Upper lobe of left lung (tissue), 6 donors: ENCODE data around the gene COMTD1. TPM values are rescaled to one million over a fixed set of nuclear protein-coding genes. Genes with fewer than 3 reads are reported as not detected.
"Not testable (repeated sequence)": the region's sequence is repeated elsewhere in the genome, so short reads cannot be mapped to it uniquely, and the experiment has no call there.

Experiments used
- ATAC-seq, 2 donors: fragments of 200-7000 bp; cut with Tn5 transposase; one replicate each; pipeline ENCODE4 v1.9.1; 2022; ENCODE audit warnings: mild to moderate bottlenecking in 2 of 2, moderate library complexity in 2 of 2; ENCODE audit not compliant: low FRiP score in 2 of 2
- DNase-seq, 2 donors: peaks; one replicate each; pipeline ENCODE4 v3.0.0-alpha.2; 2019 to 2020
- H3K27ac ChIP-seq, 4 donors: fragments of 200-600 bp; sonication (generic); one replicate each; pipeline ENCODE4 v1.5.1; 2016 to 2019
- H3K27me3 ChIP-seq, 4 donors: fragments of 200-600 bp; sonication (generic); one replicate each; pipeline ENCODE4 v1.5.1; 2017 to 2019
- H3K36me3 ChIP-seq, 4 donors: fragments of 200-600 bp; sonication (generic); one replicate each; pipeline ENCODE4 v1.5.1; 2016 to 2019
- H3K4me1 ChIP-seq, 4 donors: fragments of 200-600 bp; sonication (generic); one replicate each; pipeline ENCODE4 v1.5.1; 2018 to 2019
- H3K4me3 ChIP-seq, 4 donors: fragments of 200-600 bp; sonication (generic); one replicate each; pipeline ENCODE4 v1.5.1; 2017 to 2019; ENCODE audit warnings: mild to moderate bottlenecking in 2 of 4, moderate library complexity in 1 of 4
- H3K9me3 ChIP-seq, 4 donors: fragments of 200-600 bp; sonication (generic); one replicate each; pipeline ENCODE4 v1.5.1; 2018 to 2019
- EP300 ChIP-seq, 4 donors: sonication (generic); formaldehyde crosslinking; IDR thresholded peaks; one replicate each; pipeline ENCODE4 v1.5.1; 2017; ENCODE audit warnings: antibody characterized with exemption in 4 of 4, control low read depth in 2 of 4
- POLR2A ChIP-seq, 4 donors: fragments of 450-650 bp; IDR thresholded peaks; one replicate each; pipeline ENCODE4 v1.5.1; 2016 to 2017; ENCODE audit warnings: antibody characterized with exemption in 4 of 4, mild to moderate bottlenecking in 2 of 4
- POLR2AphosphoS5 ChIP-seq, 2 donors: sonication (generic); formaldehyde crosslinking; IDR thresholded peaks; one replicate each; pipeline ENCODE4 v1.5.1; 2017; ENCODE audit warnings: antibody characterized with exemption in 2 of 2
- WGBS, 2 donors: methylation state at CpG; one replicate each; pipeline ENCODE4 v1.1.5; 2017 to 2018; 5-methylcytosine and 5-hydroxymethylcytosine counted together
- total RNA-seq, 6 donors: library from RNA; depleted of rRNA in 4 of 6; stranded (reverse); fragments of >200 nt in 4 of 6; gene quantifications; one replicate each; pipeline versions ENCODE4 v1.1.0 to v1.2.1, GENCODE V29; 2016 to 2021
- TF ChIP-seq, protein P1 (sequence below), 6 experiments: fragments of 450-650 bp in 4 of 6; fragments of 200-600 bp in 2 of 6; sonication (generic) in 2 of 6; IDR thresholded peaks; one replicate each; pipeline ENCODE4 v1.5.1; 2016 to 2019; ENCODE audit warnings: antibody characterized with exemption in 6 of 6
- donor health status: DM: no; HTN: no; CAD: no; lungs with moderate emphysema.
- donor health status: DM: no; HTN: yes; CAD: no; lungs with severe emphysema.

The COMTD1 gene
- total RNA-seq, 6 donors from 2014 or later, result 28.0 to 56.6 (median 35.6) TPM

DNA sequence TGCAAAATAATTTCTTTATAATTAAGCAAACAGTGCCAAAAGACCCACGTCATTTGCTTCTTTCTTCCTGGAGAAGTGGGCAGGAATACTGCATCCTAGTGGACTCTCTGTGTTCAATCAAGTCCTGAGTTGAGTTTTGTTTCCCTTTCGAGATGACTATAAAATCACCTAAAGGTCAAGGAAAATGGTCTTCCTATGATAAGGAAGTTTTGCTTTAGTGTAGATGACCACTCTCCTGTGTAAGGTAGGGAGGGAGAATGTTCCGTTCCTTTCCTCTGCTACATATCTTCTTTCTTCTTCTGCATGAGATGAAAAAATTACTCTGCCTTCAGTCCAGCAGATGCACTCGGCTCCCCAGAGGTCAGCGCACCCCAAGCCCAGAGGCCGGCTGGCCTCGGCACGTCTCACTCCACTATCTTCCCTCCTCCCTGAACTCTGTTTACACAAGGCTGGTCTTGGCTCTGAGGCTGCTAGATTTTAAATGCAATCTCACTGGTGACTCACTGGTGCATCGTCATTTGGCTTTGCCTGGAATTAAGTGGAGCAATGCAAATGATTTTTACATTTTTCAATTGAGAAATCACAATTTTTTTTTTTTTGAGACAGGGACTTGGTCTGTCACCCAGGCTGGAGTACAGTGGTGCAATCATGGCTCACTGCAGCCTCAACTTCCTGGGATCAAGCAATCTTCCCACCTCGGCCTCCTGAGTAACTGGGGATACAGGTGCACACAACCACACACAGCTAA is 43.8 kb downstream of the COMTD1 start:
- H3K27me3 ChIP-seq, result no peaks in the 10 kb centered on the region
- WGBS, 2 donors, result 42 to 62% methylated on average over 10 of the region's 10 CpGs
- no peaks in the 10 kb centered on the region for H3K9me3 ChIP-seq
- DNase-seq (peak; percentile 60 to 80), ATAC-seq (peak; percentile 73 to 93)
- H3K4me1 ChIP-seq, result peaks cover 6 to 23% (median 12%) of the 10 kb centered on the region in 4 donors
- H3K27ac ChIP-seq, result peak overlapping the region; percentile 23 to 46 (median 40)
- H3K36me3 ChIP-seq, result no peaks in the 10 kb centered on the region
- TF ChIP-seq, protein P1, sequence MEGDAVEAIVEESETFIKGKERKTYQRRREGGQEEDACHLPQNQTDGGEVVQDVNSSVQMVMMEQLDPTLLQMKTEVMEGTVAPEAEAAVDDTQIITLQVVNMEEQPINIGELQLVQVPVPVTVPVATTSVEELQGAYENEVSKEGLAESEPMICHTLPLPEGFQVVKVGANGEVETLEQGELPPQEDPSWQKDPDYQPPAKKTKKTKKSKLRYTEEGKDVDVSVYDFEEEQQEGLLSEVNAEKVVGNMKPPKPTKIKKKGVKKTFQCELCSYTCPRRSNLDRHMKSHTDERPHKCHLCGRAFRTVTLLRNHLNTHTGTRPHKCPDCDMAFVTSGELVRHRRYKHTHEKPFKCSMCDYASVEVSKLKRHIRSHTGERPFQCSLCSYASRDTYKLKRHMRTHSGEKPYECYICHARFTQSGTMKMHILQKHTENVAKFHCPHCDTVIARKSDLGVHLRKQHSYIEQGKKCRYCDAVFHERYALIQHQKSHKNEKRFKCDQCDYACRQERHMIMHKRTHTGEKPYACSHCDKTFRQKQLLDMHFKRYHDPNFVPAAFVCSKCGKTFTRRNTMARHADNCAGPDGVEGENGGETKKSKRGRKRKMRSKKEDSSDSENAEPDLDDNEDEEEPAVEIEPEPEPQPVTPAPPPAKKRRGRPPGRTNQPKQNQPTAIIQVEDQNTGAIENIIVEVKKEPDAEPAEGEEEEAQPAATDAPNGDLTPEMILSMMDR (IDR thresholded peaks at IDR 0.05), result no peak
- TF ChIP-seq EP300 (IDR thresholded peaks at IDR 0.05), result peak in 1 of 4 donors; percentile 38
- peak in 1 of 4 donors; percentile 21 for TF ChIP-seq POLR2A (IDR thresholded peaks at IDR 0.05)
- TF ChIP-seq POLR2AphosphoS5 (IDR thresholded peaks at IDR 0.05), result peak; percentile 70 to 80
- no peak overlapping the region for H3K4me3 ChIP-seq

DNA sequence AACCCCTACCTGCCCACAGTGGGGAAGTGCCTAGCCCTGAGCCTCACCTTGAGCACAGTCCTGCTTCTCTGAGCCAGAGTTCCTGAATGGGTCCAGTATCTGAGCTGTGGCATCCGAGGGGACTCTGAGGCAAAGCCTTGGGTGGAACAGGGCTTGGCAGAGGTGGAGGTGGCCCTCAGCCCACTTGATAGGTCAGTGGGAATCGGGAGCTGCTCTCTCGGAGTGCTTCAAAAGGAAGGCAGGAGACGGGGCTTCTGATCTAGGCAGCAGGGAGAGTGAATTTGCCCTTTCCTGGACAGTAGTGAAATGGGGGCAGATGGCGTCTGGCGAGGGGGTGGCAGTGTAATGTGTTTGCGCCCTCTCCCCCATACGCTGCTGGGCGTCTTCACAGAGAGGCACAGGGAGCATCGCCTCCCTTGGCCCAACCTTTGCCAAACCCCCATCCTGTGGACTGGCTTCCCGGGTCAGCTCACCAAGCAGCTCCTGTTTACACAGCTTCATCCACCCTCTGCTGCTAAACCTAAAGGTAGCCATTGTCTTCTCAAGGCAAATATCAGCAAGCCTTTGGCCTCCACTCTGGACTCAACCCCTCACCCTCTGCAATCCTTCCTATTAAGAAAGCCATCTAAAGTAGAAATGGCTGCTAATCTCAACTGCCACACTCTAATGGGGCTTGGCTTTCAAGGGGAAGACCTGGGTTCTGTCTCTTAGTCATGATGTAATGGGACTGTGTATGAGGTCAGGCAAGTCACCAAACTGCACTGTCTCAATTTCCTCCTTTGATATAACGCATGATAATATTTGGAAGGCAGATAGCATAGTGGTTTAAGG is 46.3 kb downstream of the COMTD1 start:
- DNase-seq (no peak), ATAC-seq (no peak)
- Histone ChIP-seq H3K27ac (no peak overlapping the region), H3K9me3 (no peaks in the 10 kb centered on the region), H3K36me3 (no peaks in the 10 kb centered on the region), H3K27me3 (no peaks in the 10 kb centered on the region), H3K4me1 (peaks cover 6 to 23% (median 18%) of the 10 kb centered on the region in 4 donors), H3K4me3 (no peak overlapping the region)
- TF ChIP-seq, protein P1 (IDR thresholded peaks at IDR 0.05), result no peak
- no peak for TF ChIP-seq POLR2A (IDR thresholded peaks at IDR 0.05)
- TF ChIP-seq EP300 (IDR thresholded peaks at IDR 0.05), result no peak
- TF ChIP-seq POLR2AphosphoS5 (IDR thresholded peaks at IDR 0.05), result no peak
- WGBS, 2 donors, result 93 to 97% methylated on average over 12 of the region's 12 CpGs

GRCh38 chr10:75188522-75188921 is 47.2 kb downstream of the COMTD1 start:
- ATAC-seq, DNase-seq, H3K9me3 ChIP-seq, H3K36me3 ChIP-seq, H3K4me3 ChIP-seq, H3K27me3 ChIP-seq: not testable (repeated sequence)
- 89 to 92% methylated on average over 9 of the region's 9 CpGs for WGBS, 2 donors
- H3K4me1 ChIP-seq, result peaks cover 6 to 23% (median 18%) of the 10 kb centered on the region in 4 donors
- H3K27ac ChIP-seq, result peak overlapping the region in 1 of 4 donors; percentile 8

- peak; percentile 58 to 60 for ATAC-seq
- Histone ChIP-seq H3K4me3 (no peak overlapping the region), H3K9me3 (no peaks in the 10 kb centered on the region), H3K36me3 (peaks cover 0 to 1% (median 0%) of the 10 kb centered on the region in 4 donors), H3K4me1 (peaks cover 6 to 23% (median 18%) of the 10 kb centered on the region in 4 donors), H3K27ac (peak overlapping the region in 1 of 4 donors; percentile 8), H3K27me3 (no peaks in the 10 kb centered on the region)
- peak in 1 of 2 donors; percentile 55 for DNase-seq
- no peak for TF ChIP-seq EP300 (IDR thresholded peaks at IDR 0.05)
- TF ChIP-seq, protein P1 (IDR thresholded peaks at IDR 0.05), result peak; percentile 50 to 65 (median 61)
- 83 to 93% methylated on average over 3 of the region's 3 CpGs for WGBS, 2 donors
Observed at GRCh38 chr10:75187961-75188426, 47.8 kb downstream of the COMTD1 start.

- no peaks in the 10 kb centered on the region for H3K9me3 ChIP-seq
- peaks cover 0 to 8% (median 0%) of the 10 kb centered on the region in 4 donors for H3K36me3 ChIP-seq
- H3K27ac ChIP-seq, result no peak overlapping the region
- peaks cover 5 to 9% (median 7%) of the 10 kb centered on the region in 4 donors for H3K4me1 ChIP-seq
- 52 to 82% methylated on average over 4 of the region's 4 CpGs for WGBS, 2 donors
- ATAC-seq (no peak), DNase-seq (no peak)
- no peak overlapping the region for H3K4me3 ChIP-seq
- TF ChIP-seq POLR2AphosphoS5 (IDR thresholded peaks at IDR 0.05) (no peak), EP300 (IDR thresholded peaks at IDR 0.05) (no peak), POLR2A (IDR thresholded peaks at IDR 0.05) (no peak)
- TF ChIP-seq, protein P1 (IDR thresholded peaks at IDR 0.05), result no peak
- no peaks in the 10 kb centered on the region for H3K27me3 ChIP-seq
Observed at GRCh38 chr10:75186310-75186709, 49.4 kb downstream of the COMTD1 start.
